GM19043 (cell line): ENCODE measurements around the gene CPA4.
"Not testable (repeated sequence)": the region's sequence is repeated elsewhere in the genome, so short reads cannot be mapped to it uniquely, and the experiment has no call there.

Experiments
- ATAC-seq: cut with Tn5 transposase; IDR thresholded peaks from one replicate; pipeline ENCODE4 v1.9.1; 2021; ENCODE audit warnings: low read depth; ENCODE audit not compliant: unreplicated experiment

CPA4 gene

DNA sequence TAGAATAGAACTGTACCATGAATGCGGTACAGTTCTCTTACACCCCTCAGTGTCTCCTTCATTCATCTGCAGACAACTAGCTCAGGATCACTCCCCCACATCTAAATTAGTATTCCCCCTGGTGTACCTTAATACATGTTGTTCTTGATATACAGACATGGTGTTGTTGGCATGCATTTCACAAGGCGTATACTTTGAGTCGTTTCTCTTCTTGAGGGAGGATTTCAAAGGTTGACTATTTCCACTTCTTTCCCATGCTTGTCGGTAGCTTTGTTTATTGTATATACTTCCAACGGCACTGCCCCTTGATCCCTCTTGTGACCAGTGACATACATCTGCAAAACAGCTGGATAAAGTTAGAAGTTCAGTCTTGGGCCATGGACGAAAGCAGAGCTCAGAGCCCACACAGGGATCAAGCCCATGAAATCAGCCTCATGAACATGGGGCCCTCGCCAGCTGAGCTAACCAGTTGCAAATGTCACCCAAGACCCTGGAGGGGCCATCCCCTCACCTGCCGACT is 8.6 kb downstream of the CPA4 start:
- ATAC-seq: no peak

DNA sequence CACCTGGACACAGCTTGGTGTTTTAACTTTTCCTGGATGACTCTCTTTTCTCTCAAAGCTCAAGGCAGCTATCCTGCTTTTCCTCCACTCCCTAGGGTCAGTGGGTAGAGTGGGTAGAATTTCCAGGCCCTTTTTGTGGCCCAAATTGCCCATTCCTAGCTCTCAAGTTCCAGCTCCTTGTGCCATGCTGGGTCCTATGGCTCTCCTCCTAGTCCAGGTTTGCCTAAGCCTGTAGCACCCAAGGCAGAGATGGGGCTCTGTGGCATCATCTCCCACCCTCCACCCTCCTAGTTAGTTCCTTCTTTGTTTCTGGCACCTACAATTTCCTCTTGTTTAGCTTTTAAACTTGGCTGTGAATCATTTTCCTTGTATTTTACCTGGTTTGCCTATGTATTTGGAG is 9.7 kb downstream of the CPA4 start:
- ATAC-seq: no peak

DNA sequence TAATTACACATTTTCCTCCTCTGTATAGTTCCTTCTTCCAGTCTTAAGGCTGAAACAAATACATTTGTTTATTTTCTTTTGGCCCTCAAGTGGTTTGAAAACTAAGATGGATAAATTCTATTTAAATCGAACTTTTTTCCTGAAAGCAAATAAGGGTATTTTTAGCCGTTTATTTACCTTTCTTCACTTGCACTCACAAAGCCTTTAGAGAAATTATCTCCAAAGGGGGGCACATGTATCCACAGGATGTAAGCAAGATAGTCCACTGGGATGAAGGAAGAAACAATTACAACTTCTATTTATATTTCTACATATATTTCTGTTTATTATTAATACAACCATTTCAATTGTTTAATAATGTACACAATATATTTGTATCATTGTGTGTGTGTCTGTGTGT is 10.2 kb downstream of the CPA4 start:
- no peak for ATAC-seq

DNA sequence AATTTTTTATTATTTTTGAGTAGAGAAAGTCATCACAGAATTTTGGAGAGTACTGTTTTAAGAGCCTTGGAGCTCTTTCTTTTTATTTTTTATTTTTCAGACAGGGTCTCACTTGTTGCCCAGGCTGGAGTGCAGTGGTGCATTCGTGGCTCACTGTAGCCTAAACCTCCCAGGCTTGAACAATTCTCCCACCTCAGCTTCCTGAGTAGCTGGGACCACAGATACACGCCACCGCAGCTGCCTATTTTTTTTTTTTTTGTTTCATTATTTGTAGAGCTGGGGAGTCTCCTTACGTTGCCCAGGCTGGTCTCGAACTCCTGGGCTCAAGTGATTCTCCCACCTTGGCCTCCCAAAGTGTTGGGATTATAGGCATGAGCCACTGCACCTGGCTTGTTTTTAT is 10.6 kb downstream of the CPA4 start:
- ATAC-seq: no peak

DNA sequence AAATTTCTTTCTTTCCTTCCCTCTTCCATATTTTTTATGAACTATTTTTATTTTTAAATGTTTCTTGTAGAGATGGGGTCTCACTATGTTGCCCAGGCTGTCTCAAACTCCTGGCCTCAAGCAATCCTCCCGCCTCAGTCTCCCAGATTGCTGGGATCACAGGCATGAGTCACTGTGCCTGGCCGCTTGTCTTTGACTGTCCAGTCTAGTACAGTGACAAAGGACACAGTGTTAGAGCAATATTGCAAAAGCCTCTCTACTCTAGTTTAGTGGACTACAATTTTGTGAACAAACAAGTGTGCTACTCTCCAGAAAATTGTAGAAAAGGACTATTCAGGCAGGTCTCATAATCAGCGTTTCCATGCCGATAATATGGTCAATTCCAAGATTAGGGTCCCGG is 11.0 kb downstream of the CPA4 start:
- no peak for ATAC-seq

DNA sequence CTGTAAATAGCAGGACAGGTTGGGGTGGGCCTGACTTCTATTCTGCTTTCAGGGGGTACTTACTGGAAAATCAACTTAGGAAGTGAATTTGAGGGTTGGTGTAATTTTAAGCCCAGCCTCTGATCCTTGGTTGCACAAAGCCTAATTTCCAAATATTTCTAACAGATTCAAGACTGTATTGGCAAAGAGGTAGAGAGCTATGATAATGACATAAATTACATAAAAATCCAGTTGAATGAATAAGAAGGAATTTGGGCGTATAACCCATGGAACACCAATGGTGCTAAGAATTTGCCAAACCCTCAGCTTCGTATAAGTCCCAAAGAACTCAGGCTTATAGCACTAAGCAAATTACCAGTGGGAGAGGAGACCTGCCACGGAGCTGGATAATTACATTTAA is 11.9 kb downstream of the CPA4 start:
- ATAC-seq: no peak

DNA sequence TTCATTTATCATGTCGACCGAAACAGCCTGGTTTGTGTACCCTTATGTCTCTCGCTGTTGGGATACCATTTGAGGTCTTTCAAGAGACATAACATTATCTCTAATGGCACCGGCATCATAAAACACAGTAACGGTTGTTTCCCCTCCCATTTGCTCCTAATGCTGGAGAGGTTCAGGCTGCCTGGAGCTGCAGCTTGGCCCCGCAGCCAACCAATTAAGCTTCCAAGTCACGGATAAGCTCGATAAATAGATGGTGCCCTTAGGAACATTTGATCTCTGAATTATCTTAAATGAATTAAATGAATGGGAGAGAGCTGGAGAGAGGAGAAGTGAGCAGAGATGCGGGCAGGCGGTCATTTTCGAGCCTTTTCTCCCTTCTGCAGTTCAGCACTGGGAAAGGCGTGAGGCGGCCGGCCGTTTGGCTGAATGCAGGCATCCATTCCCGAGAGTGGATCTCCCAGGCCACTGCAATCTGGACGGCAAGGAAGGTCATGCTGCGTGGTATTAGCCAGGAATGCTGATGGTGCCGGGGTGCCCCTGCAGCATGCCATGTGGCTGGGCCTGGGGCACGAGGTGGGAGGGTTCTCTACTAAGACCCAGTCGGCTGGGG is 12.6 kb downstream of the CPA4 start:
- ATAC-seq: no peak

DNA sequence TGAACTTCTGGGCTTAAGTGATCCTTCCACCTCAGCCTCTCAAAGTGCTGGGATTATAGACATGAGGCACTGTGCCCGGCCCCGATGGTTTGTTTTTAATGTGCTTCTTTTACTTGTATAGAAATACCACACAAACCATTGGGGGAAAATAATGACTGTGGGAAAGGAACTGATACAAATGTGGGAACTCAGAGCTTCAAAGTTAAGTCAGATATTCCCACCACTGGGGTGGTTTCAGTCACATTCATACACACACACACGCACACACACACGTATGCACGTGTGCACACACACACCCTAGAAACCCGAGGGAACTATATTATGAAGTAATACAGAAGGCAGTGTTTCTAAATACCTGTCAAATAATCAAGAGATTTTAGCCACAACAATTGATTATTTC is 17.0 kb downstream of the CPA4 start:
- no peak for ATAC-seq

DNA sequence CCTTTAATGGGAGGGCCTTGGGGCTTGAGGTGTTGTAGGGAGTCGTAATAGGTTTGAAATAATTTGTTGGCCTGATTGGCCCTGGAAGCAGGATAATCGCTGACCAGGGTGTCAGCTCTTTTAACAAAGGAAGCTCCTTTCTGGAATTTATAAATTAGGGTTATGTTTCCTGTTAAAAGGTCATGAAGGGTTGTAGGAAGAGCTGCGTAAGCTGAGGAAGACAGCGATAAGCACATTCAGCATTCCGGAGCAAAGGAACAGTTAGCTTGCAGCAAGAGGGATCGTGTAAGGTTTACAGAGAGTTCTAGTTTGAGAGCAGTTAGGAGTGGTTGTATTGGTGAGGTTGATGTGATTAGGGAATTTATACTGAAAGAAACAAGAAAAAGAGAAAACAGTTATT is 21.3 kb downstream of the CPA4 start:
- ATAC-seq: no peak

DNA sequence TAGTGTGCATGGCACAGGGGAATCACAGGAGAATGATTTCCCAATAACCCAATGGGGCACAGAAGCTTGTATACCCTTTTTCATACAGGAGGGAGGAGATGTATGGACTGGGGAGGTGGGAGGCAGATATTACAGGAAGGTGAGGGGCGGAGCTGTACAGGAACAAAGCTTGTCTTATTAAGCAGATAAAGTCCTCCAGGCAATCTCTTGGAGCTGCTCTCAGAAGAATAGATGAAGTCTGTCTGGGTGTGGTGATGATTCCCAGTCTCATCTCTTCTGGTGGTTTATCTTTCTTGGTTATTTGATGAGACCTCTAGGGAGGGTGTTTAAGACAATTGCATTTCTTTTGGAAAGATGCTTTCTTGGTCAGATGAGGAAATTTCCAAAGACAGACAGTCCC is 26.6 kb downstream of the CPA4 start:
- ATAC-seq: no peak

DNA sequence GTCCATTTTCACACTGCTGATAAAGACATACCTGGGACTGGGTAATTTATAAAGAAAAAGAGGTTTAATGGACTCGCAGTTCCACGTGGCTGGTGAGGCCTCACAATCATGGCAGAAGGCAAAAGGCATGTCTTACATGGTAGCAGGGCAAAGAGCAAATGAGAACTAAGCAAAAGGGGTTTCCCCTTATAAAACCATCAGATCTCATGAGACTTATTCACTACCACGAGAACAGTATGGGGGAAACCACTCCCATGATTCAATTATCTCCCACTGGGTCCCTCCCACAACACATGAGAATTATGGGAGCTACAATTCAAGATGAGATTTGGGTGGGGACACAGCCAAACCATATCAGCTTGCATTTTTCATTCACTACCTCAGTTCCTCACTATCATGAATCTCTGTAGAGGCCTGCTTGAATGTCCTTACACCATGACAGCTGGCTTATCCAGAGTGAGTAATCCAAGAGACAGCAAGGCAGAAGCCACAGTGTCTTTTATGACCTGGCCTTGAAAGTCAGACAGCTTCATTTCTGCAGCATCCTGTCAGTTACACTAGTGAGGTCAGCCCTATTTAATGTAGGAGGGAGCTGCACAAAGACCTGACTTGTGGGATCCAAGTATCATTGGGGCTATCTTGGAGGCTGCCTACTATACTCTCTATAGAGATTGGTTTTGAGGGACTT is 28.7 kb downstream of the CPA4 start:
- not testable (repeated sequence) for ATAC-seq

DNA sequence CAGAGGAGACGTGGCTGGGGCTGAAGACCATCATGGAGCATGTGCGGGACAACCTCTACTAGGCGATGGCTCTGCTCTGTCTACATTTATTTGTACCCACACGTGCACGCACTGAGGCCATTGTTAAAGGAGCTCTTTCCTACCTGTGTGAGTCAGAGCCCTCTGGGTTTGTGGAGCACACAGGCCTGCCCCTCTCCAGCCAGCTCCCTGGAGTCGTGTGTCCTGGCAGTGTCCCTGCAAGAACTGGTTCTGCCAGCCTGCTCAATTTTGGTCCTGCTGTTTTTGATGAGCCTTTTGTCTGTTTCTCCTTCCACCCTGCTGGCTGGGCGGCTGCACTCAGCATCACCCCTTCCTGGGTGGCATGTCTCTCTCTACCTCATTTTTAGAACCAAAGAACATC is 29.7 kb downstream of the CPA4 start:
- ATAC-seq: no peak

DNA sequence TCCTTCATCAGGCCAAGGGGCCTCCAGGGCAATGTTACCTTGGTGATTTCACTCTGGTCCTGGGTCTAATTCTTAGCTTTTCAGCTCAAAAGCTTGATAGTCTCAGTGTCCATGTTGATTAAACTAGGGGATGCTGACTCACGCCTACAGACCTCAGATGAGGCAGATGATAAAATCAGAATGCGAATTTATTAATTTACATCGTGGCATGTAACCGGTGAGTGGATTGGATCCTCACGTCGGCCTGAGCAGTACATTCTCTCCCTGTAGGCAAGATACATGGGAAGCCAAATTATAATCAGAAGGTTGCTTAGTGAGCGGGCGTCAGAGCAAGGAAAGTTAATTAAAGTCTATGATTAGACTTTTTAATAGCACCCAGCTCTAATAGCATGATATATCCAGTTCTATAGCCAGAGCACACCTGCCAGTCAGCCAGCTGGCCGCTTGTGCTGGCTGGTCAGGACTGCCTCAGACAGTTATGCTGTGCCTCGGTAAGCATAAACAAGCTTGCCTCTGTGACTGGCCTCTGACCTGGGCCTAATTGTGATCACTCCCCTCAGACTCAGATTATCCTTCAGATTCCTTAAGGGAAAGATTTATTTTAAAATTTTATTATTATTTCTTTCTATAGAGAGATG is 31.5 kb downstream of the CPA4 start:
- no peak for ATAC-seq

DNA sequence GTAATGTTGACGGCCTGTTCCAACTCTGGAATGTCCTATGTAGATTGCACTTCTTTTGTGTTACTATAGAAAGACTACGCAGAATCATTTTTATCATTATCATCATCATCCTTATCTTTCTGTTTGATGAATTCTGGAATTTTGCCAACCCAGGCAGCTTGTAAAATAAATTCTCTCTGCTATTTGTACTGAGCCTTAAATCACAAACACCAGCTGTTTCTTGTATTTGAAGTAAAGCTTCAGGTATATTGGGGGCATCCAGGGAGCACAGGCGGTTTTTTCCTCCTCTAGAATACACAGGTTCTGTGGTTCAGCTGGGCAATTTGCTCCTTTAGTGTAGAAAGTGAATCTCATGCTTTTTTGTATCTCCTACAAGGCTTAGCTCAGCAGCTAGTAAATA is 36.7 kb downstream of the CPA4 start:
- no peak for ATAC-seq

DNA sequence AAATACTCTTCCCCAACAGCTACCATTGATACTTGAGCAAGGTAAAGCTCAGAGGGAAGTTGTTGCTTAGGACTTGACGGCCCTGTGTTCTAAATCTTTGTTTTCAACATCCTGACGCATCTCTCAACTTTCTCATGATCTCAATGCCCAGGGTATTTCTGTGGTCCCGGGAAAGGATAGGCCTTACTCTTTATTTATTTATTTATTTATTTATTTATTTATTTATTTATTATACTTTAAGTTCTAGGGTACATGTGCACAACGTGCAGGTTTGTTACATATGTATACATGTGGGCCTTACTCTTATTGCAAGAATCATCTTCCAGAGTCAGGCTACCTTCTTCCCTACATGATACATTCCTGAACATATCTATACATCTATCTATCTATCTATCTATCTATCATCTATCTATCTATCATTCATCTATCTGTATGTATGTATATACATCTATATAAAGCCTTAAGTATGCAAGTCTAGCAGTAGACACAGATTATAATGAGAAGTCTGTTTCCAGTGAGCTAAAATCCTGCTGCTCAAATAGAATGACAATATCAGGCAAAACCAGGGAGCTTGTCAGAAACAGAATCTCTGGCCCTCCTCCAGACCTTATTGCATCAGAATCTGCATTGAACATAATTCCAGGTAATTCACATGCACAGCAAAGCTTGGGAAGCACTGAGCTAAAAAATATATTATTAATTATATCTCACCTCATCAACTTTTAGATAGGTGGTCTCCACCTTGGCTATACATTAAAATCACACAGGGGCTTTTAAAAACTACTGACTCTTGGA is 39.5 kb downstream of the CPA4 start:
- ATAC-seq: no peak

DNA sequence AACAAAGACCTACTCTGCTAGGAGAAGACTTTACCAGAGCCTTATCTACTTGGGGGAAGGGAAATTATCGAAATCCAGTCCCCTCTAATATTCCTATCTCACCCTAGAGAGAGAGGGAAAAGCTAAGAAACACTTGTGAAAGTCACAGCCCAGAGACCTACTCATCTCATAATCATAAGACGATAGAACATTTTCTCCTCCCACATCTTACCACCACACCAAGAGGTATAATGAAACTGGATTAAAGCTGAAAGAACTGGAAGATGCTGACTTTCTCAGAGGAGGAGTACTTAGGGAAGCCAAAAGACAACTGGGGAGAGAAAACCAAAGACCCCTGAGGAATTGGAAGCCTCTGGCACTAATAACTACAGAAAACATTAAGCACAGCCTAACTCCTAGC is 40.9 kb downstream of the CPA4 start:
- ATAC-seq: no peak

DNA sequence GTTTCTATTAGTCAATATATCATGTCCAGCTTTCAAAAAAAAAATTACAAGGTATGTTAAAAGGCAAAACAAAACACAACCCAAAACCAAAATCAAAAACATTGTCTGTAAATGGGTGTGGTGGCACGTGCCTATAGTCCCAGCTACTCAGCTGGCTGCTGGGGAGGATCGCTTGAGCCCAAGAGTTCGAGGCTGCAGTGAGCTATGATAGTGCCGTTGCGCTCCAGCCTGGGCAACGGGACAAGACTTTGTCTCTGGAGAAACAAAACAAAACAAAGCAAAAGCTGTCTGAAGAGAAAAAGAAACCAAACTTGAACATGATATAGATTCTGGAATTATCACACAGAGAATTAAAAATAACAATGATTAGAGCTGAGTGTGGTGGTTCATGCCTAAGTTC is 41.3 kb downstream of the CPA4 start:
- ATAC-seq: no peak

DNA sequence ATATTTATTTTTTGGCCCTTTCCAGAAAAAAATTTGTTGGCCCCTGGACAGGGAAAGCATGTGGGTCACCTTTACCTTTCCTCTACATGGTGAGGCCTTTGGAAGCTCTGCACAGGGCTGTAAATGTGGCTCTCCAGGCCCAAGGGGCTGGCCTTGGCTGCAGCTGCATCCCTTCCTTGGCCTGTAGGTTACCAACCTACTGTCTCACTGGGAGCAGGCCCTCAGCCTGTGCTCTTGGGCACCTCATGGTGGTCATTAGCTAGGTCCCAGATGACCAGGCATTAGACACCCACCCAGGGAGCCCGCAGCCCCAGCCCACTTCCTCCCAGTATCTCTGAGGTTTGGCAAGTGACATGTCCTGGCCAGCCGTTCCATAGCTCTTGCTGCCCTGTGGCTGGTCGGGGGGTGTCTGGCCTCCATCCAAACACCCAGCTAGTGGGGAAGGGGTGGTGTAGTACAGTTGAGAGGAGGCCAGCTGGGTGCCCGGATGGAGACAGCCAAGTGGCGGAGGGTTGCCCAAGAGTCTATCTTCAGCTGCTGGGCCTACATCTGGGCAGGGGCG is 44.5 kb downstream of the CPA4 start:
- ATAC-seq: no peak

DNA sequence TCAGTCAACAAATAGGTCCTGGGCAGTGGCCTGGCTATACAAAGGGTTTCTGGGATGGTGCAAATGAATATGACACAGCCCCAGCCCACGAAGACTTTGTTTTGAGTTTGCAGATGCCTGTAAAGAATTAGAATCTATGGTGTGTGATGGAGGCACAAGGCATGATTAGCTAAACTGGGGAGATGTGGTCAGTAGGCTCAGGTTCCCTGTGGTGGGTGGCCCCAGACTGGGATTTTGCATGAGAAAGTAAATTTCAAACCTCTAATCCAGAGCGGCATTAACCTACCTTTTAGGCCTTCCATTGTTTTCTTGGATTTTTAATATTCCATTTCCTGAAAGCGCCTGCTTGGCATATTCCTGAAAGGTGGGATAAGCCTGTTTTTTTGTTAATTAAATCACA is 45.3 kb downstream of the CPA4 start:
- no peak for ATAC-seq

DNA sequence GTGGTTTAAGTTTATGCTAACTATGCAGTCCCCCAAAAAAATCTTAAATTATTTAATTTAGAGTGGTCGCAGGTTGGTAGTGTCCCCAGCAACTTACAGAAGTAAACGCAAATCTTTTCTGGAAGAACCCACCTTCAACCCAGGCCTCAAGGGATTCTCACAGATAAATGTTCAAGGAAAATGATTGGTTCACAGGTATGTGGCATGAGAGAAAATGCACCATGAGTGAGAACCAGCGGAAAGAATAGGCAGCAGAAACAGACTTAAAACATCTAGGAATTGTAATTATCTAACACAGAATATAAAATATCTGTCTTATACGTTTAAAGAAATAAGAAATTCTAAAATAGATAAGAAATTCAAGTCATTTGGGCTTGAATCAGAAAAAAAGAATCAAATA is 48.9 kb downstream of the CPA4 start:
- ATAC-seq: no peak
